ENCODE measurements around the gene PRRC2A.

Gene PRRC2A

DNA sequence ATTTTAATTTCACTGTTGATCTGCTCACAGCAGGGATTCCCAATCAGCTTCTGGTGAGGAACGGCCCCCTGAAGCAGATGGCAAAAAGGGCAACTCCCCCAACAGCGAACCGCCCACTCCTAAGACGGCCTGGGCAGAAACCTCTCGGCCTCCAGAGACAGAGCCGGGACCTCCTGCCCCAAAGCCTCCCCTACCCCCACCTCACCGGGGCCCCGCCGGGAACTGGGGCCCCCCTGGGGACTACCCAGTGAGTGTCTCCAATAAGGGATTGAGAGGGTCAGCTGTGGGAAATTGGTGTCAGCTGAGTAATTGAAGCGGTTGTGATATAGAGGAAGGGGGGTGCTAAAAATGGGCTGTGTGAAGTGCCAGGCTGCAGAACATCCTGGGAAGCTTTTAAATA lies 6.4 kb downstream of the PRRC2A start:
- H3K27ac ChIP-seq (ENCODE audit: insufficient read depth, low read length, poor library complexity, severe bottlenecking), result no peak overlapping the region
- no peaks in the 10 kb centered on the region for H3K27me3 ChIP-seq (replicated peaks; ENCODE audit: control insufficient read depth, insufficient read depth, low read length, poor library complexity, severe bottlenecking)
- no peaks in the 10 kb centered on the region for H3K9me3 ChIP-seq (ENCODE audit: control insufficient read depth, low read length)
- no peak for DNase-seq
- H3K4me3 ChIP-seq (ENCODE audit: insufficient read depth, low read depth, low read length, poor library complexity, severe bottlenecking), result no peak overlapping the region
- H3K36me3 ChIP-seq (ENCODE audit: control insufficient read depth, insufficient read depth, low read length), result peaks cover 87% of the 10 kb centered on the region
- H3K4me1 ChIP-seq (ENCODE audit: control insufficient read depth, insufficient read depth, low read length, poor library complexity, severe bottlenecking), result no peaks in the 10 kb centered on the region

GRCh38 chr6:31627690-31628287 lies 7.3 kb downstream of the PRRC2A start:
- Histone ChIP-seq H3K4me3 (ENCODE audit: insufficient read depth, low read depth, low read length, poor library complexity, severe bottlenecking) (no peak overlapping the region), H3K36me3 (ENCODE audit: control insufficient read depth, insufficient read depth, low read length) (peaks cover 96% of the 10 kb centered on the region), H3K27me3 (replicated peaks; ENCODE audit: control insufficient read depth, insufficient read depth, low read length, poor library complexity, severe bottlenecking) (no peaks in the 10 kb centered on the region), H3K27ac (ENCODE audit: insufficient read depth, low read length, poor library complexity, severe bottlenecking) (no peak overlapping the region), H3K4me1 (ENCODE audit: control insufficient read depth, insufficient read depth, low read length, poor library complexity, severe bottlenecking) (no peaks in the 10 kb centered on the region), H3K9me3 (ENCODE audit: control insufficient read depth, low read length) (no peaks in the 10 kb centered on the region)
- DNase-seq, result no peak

GRCh38 chr6:31629014-31629413 lies 8.5 kb downstream of the PRRC2A start:
- Histone ChIP-seq H3K27ac (ENCODE audit: insufficient read depth, low read length, poor library complexity, severe bottlenecking) (no peak overlapping the region), H3K4me1 (ENCODE audit: control insufficient read depth, insufficient read depth, low read length, poor library complexity, severe bottlenecking) (no peaks in the 10 kb centered on the region), H3K9me3 (ENCODE audit: control insufficient read depth, low read length) (no peaks in the 10 kb centered on the region), H3K27me3 (replicated peaks; ENCODE audit: control insufficient read depth, insufficient read depth, low read length, poor library complexity, severe bottlenecking) (no peaks in the 10 kb centered on the region), H3K36me3 (ENCODE audit: control insufficient read depth, insufficient read depth, low read length) (peaks cover 100% of the 10 kb centered on the region), H3K4me3 (ENCODE audit: insufficient read depth, low read depth, low read length, poor library complexity, severe bottlenecking) (no peak overlapping the region)
- DNase-seq, result no peak

- no peaks in the 10 kb centered on the region for H3K27me3 ChIP-seq (replicated peaks; ENCODE audit: control insufficient read depth, insufficient read depth, low read length, poor library complexity, severe bottlenecking)
- no peak overlapping the region for H3K4me3 ChIP-seq (ENCODE audit: insufficient read depth, low read depth, low read length, poor library complexity, severe bottlenecking)
- H3K36me3 ChIP-seq (ENCODE audit: control insufficient read depth, insufficient read depth, low read length), result peaks cover 100% of the 10 kb centered on the region
- no peak overlapping the region for H3K27ac ChIP-seq (ENCODE audit: insufficient read depth, low read length, poor library complexity, severe bottlenecking)
- H3K4me1 ChIP-seq (ENCODE audit: control insufficient read depth, insufficient read depth, low read length, poor library complexity, severe bottlenecking), result no peaks in the 10 kb centered on the region
- H3K9me3 ChIP-seq (ENCODE audit: control insufficient read depth, low read length), result no peaks in the 10 kb centered on the region
- DNase-seq, result no peak
Observed at GRCh38 chr6:31630177-31630934, 9.8 kb downstream of the PRRC2A start.

GRCh38 chr6:31631209-31631608 lies 10.7 kb downstream of the PRRC2A start:
- Histone ChIP-seq H3K36me3 (ENCODE audit: control insufficient read depth, insufficient read depth, low read length) (peaks cover 100% of the 10 kb centered on the region), H3K27me3 (replicated peaks; ENCODE audit: control insufficient read depth, insufficient read depth, low read length, poor library complexity, severe bottlenecking) (no peaks in the 10 kb centered on the region), H3K4me1 (ENCODE audit: control insufficient read depth, insufficient read depth, low read length, poor library complexity, severe bottlenecking) (no peaks in the 10 kb centered on the region), H3K9me3 (ENCODE audit: control insufficient read depth, low read length) (no peaks in the 10 kb centered on the region), H3K27ac (ENCODE audit: insufficient read depth, low read length, poor library complexity, severe bottlenecking) (no peak overlapping the region), H3K4me3 (ENCODE audit: insufficient read depth, low read depth, low read length, poor library complexity, severe bottlenecking) (no peak overlapping the region)
- no peak for DNase-seq

GRCh38 chr6:31631681-31632278 lies 11.3 kb downstream of the PRRC2A start:
- no peak overlapping the region for H3K4me3 ChIP-seq (ENCODE audit: insufficient read depth, low read depth, low read length, poor library complexity, severe bottlenecking)
- DNase-seq, result no peak
- no peak overlapping the region for H3K27ac ChIP-seq (ENCODE audit: insufficient read depth, low read length, poor library complexity, severe bottlenecking)
- no peaks in the 10 kb centered on the region for H3K9me3 ChIP-seq (ENCODE audit: control insufficient read depth, low read length)
- no peaks in the 10 kb centered on the region for H3K27me3 ChIP-seq (replicated peaks; ENCODE audit: control insufficient read depth, insufficient read depth, low read length, poor library complexity, severe bottlenecking)
- H3K4me1 ChIP-seq (ENCODE audit: control insufficient read depth, insufficient read depth, low read length, poor library complexity, severe bottlenecking), result no peaks in the 10 kb centered on the region
- peaks cover 100% of the 10 kb centered on the region for H3K36me3 ChIP-seq (ENCODE audit: control insufficient read depth, insufficient read depth, low read length)

DNA sequence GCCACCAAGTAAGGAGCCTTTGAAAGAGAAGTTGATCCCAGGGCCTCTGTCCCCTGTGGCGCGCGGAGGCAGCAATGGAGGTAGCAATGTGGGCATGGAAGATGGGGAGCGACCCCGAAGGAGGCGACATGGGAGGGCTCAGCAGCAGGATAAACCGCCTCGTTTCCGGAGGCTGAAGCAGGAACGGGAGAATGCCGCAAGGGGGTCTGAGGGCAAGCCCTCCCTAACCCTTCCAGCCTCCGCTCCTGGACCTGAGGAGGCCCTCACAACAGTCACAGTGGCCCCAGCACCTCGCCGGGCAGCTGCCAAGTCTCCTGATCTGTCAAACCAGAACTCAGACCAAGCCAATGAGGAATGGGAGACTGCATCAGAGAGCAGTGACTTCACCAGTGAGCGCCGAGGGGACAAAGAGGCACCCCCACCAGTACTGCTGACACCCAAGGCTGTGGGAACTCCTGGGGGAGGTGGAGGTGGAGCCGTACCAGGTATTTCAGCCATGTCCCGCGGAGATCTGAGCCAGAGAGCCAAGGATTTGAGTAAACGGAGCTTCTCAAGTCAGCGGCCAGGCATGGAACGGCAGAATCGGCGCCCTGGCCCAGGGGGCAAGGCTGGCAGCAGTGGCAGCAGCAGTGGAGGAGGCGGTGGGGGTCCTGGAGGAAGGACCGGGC lies 11.9 kb downstream of the PRRC2A start:
- Histone ChIP-seq H3K4me1 (ENCODE audit: control insufficient read depth, insufficient read depth, low read length, poor library complexity, severe bottlenecking) (no peaks in the 10 kb centered on the region), H3K27ac (ENCODE audit: insufficient read depth, low read length, poor library complexity, severe bottlenecking) (no peak overlapping the region), H3K4me3 (ENCODE audit: insufficient read depth, low read depth, low read length, poor library complexity, severe bottlenecking) (no peak overlapping the region), H3K27me3 (replicated peaks; ENCODE audit: control insufficient read depth, insufficient read depth, low read length, poor library complexity, severe bottlenecking) (no peaks in the 10 kb centered on the region), H3K36me3 (ENCODE audit: control insufficient read depth, insufficient read depth, low read length) (peaks cover 99% of the 10 kb centered on the region), H3K9me3 (ENCODE audit: control insufficient read depth, low read length) (no peaks in the 10 kb centered on the region)
- no peak for DNase-seq

DNA sequence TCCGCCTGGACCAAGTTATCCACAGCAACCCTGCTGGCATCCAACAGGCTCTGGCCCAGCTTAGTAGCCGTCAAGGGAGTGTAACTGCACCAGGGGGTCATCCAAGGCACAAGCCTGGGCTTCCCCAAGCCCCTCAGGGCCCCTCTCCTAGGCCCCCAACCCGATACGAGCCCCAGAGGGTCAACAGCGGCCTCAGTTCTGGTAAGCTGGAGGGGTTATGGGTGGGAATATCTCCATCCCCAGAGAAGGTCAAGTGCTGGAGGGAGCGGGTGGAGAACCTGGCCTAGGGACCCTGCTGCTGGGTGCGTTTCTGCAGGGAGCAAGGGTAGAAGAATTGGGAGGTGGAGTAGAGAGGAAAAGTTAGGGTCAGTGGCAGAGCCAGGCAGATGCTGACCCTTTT lies 12.9 kb downstream of the PRRC2A start:
- DNase-seq, result no peak
- Histone ChIP-seq H3K36me3 (ENCODE audit: control insufficient read depth, insufficient read depth, low read length) (peaks cover 97% of the 10 kb centered on the region), H3K9me3 (ENCODE audit: control insufficient read depth, low read length) (no peaks in the 10 kb centered on the region), H3K27me3 (replicated peaks; ENCODE audit: control insufficient read depth, insufficient read depth, low read length, poor library complexity, severe bottlenecking) (no peaks in the 10 kb centered on the region), H3K27ac (ENCODE audit: insufficient read depth, low read length, poor library complexity, severe bottlenecking) (no peak overlapping the region), H3K4me1 (ENCODE audit: control insufficient read depth, insufficient read depth, low read length, poor library complexity, severe bottlenecking) (no peaks in the 10 kb centered on the region), H3K4me3 (ENCODE audit: insufficient read depth, low read depth, low read length, poor library complexity, severe bottlenecking) (no peak overlapping the region)

DNA sequence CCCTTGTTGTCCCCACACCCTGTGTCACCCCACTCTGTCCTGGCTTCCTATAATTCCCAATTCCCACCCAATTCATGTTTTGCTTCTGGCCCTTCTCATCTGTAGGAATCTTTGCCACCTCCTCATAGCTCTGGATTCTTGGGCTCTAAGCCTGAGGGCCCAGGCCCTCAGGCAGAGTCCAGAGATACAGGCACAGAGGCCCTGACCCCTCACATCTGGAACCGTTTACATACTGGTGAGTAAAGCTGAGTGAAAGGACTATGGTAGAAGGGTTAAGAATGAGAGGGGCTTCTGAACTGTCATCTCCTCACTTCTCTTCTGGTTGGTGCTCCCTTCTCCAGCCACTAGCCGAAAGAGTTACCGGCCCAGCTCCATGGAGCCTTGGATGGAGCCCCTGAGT lies 13.6 kb downstream of the PRRC2A start:
- Histone ChIP-seq H3K9me3 (ENCODE audit: control insufficient read depth, low read length) (no peaks in the 10 kb centered on the region), H3K36me3 (ENCODE audit: control insufficient read depth, insufficient read depth, low read length) (peaks cover 94% of the 10 kb centered on the region)

More for the DNA sequence above, 13.6 kb downstream of the PRRC2A start:
- Histone ChIP-seq H3K27ac (ENCODE audit: insufficient read depth, low read length, poor library complexity, severe bottlenecking) (no peak overlapping the region), H3K4me1 (ENCODE audit: control insufficient read depth, insufficient read depth, low read length, poor library complexity, severe bottlenecking) (no peaks in the 10 kb centered on the region), H3K27me3 (replicated peaks; ENCODE audit: control insufficient read depth, insufficient read depth, low read length, poor library complexity, severe bottlenecking) (no peaks in the 10 kb centered on the region), H3K4me3 (ENCODE audit: insufficient read depth, low read depth, low read length, poor library complexity, severe bottlenecking) (no peak overlapping the region)
- no peak for DNase-seq

Measured in effector memory CD4-positive, alpha-beta T cell (primary cell).